ENCODE data around the gene DCDC1. TPM values are rescaled to one million over a fixed set of nuclear protein-coding genes. Genes with fewer than 3 reads are reported as not detected.

DCDC1 gene
- total and polyA plus RNA-seq, 9 of the 15 experiments (the other 6 are each of a cell fraction or from before 2014, with no cell fraction given) = 0.05 to 0.18 (median 0.08) TPM; not detected in 3

GRCh38 chr11:31132531-31133421, 236.8 kb downstream of the DCDC1 start (continued):
- TF ChIP-seq ZBTB11 (CRISPR knock-in tag; IDR thresholded peaks at IDR 0.05) (no peak), NR4A1 (CRISPR knock-in tag; IDR thresholded peaks at IDR 0.05) (no peak), NR4A1 (tag; IDR thresholded peaks at IDR 0.05) (no peak), ZBED1 (IDR thresholded peaks at IDR 0.05) (no peak), MEF2A (IDR thresholded peaks at IDR 0.05; ENCODE audit: control insufficient read depth, low read depth, low read length) (no peak), STAT5B (CRISPR knock-in tag; IDR thresholded peaks at IDR 0.05) (no peak), ZNF407 (IDR thresholded peaks at IDR 0.05; ENCODE audit: low read depth) (no peak), TEAD1 (CRISPR knock-in tag; IDR thresholded peaks at IDR 0.05) (no peak), ASH1L (IDR thresholded peaks at IDR 0.05; ENCODE audit: borderline replicate concordance, low read depth, partially characterized antibody) (no peak)
- TF ChIP-seq, protein P1, sequence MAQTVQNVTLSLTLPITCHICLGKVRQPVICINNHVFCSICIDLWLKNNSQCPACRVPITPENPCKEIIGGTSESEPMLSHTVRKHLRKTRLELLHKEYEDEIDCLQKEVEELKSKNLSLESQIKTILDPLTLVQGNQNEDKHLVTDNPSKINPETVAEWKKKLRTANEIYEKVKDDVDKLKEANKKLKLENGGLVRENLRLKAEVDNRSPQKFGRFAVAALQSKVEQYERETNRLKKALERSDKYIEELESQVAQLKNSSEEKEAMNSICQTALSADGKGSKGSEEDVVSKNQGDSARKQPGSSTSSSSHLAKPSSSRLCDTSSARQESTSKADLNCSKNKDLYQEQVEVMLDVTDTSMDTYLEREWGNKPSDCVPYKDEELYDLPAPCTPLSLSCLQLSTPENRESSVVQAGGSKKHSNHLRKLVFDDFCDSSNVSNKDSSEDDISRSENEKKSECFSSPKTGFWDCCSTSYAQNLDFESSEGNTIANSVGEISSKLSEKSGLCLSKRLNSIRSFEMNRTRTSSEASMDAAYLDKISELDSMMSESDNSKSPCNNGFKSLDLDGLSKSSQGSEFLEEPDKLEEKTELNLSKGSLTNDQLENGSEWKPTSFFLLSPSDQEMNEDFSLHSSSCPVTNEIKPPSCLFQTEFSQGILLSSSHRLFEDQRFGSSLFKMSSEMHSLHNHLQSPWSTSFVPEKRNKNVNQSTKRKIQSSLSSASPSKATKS (CRISPR knock-in tag; IDR thresholded peaks at IDR 0.05) = no peak
- TF ChIP-seq, protein P2, sequence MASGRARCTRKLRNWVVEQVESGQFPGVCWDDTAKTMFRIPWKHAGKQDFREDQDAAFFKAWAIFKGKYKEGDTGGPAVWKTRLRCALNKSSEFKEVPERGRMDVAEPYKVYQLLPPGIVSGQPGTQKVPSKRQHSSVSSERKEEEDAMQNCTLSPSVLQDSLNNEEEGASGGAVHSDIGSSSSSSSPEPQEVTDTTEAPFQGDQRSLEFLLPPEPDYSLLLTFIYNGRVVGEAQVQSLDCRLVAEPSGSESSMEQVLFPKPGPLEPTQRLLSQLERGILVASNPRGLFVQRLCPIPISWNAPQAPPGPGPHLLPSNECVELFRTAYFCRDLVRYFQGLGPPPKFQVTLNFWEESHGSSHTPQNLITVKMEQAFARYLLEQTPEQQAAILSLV (tag; IDR thresholded peaks at IDR 0.05) = no peak

Data from K562 (cell line).